ENCODE measurements around the gene IL17RB. TPM values are rescaled to one million over a fixed set of nuclear protein-coding genes. Genes with fewer than 3 reads are reported as not detected.

Gene IL17RB
- total RNA-seq, 1 experiment from 2014 or later, result not detected

DNA sequence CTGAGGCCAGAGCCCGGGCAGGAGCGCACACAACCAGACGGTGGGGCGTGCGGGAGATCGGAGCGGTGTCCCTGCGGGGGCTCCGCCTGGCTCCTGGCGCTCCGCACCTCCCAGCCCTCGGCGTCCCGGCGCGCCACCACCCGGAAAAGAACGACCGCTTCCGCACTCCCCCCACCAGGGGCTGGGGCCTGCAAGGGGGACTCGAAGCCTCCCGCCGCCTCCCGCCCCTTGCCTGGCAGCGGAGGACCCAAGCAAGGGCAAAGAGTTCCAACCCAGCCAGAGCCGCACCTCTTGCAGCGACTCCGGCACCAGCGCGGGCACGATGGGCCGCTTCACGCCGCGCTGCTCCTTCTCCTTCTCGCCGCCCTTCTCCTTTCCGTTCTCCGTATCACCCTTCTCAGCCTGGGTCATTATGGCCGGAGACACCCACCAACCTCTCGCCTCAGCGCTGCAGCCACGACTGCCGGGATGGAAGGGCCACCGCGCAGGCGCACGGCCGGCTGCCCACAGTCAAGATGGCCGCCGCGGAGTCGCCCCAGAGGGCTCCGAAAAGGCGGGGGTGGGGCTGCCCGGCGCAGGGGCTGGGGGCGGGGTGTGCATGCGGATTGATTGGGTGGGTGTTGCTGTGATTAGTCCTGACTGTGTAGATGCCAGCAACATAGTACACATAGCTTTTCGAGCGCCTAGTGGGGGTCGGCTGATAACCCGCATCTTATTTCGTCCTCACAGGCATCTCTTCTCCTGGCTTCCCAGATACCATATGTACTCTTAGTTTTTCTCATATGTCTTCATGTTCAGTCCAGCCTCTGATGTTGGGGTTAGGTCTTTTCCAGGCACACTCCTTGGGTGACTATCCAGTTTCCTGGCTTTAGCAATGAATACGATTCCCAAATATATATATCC is 35.6 kb downstream of the IL17RB start, which contains the start of gene ACTR8:
Gene ACTR8, minus strand, starts transcription at position 462 of the 903 bp plus-strand sequence. Its CDS starts 51 bp downstream, at position 411.
- peak within 1 kb of the TSS; percentile 79 for H3K27ac ChIP-seq (ENCODE audit: low read depth, low read length, poor library complexity, severe bottlenecking)
- intact Hi-C loops (cut with micrococcal nuclease; ENCODE audit: unreplicated experiment), result no loop called here
- peak; percentile 76 for DNase-seq (ENCODE audit: low spot score)
- peaks cover 5% of the 10 kb centered on the region for H3K4me1 ChIP-seq (ENCODE audit: insufficient read depth, low read length, poor library complexity, severe bottlenecking)
- ChIA-PET POLR2A (ENCODE audit: low non-redundant PET) (no interaction called here), CTCF (no interaction called here)
- peak within 1 kb of the TSS; percentile 77 for H3K4me3 ChIP-seq (ENCODE audit: low read depth, low read length, poor library complexity, severe bottlenecking)
- TF ChIP-seq EZH2 (IDR thresholded peaks at IDR 0.05; ENCODE audit: borderline replicate concordance, low read depth, low read length, poor library complexity, severe bottlenecking), result no peak
- TF ChIP-seq, protein P1, sequence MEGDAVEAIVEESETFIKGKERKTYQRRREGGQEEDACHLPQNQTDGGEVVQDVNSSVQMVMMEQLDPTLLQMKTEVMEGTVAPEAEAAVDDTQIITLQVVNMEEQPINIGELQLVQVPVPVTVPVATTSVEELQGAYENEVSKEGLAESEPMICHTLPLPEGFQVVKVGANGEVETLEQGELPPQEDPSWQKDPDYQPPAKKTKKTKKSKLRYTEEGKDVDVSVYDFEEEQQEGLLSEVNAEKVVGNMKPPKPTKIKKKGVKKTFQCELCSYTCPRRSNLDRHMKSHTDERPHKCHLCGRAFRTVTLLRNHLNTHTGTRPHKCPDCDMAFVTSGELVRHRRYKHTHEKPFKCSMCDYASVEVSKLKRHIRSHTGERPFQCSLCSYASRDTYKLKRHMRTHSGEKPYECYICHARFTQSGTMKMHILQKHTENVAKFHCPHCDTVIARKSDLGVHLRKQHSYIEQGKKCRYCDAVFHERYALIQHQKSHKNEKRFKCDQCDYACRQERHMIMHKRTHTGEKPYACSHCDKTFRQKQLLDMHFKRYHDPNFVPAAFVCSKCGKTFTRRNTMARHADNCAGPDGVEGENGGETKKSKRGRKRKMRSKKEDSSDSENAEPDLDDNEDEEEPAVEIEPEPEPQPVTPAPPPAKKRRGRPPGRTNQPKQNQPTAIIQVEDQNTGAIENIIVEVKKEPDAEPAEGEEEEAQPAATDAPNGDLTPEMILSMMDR (conservative IDR thresholded peaks at IDR 0.05; ENCODE audit: low read depth, low read length), result no peak
- no TSS peak for BruUV-seq (replicated peaks)
- no peaks in the 10 kb centered on the region for H3K9me3 ChIP-seq (ENCODE audit: low read depth, low read length, poor library complexity, severe bottlenecking)
- H3K36me3 ChIP-seq (ENCODE audit: insufficient read depth, low read length, poor library complexity, severe bottlenecking), result peaks cover 29% of the 10 kb centered on the region
- H3K27me3 ChIP-seq (replicated peaks; ENCODE audit: insufficient read depth, low read depth, low read length, poor library complexity), result no peaks in the 10 kb centered on the region

DNA sequence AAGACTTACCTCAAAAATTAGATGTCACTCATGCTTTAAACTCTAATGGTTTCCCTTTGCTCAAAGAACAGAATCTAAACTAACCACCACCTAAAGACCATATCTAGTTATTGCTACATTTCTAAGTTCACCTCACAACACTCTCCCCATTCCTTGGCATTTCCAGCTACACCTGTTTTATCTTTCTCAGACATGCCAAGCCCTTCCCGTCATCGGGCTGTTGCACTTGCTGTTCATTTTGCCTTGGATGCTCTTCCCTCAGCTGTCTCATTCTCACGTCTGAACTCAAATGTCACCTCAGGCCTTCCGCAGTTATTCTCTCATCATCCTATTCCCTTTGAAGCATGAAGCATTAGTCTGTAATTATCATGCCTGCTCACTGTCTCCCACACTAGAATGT is 36.6 kb downstream of the IL17RB start:
- H3K27me3 ChIP-seq (replicated peaks; ENCODE audit: insufficient read depth, low read depth, low read length, poor library complexity), result no peaks in the 10 kb centered on the region
- no peak for DNase-seq (ENCODE audit: low spot score)
- H3K4me1 ChIP-seq (ENCODE audit: insufficient read depth, low read length, poor library complexity, severe bottlenecking), result peaks cover 5% of the 10 kb centered on the region
- ChIA-PET POLR2A (ENCODE audit: low non-redundant PET) (no interaction called here), CTCF (no interaction called here)
- no peaks in the 10 kb centered on the region for H3K9me3 ChIP-seq (ENCODE audit: low read depth, low read length, poor library complexity, severe bottlenecking)
- TF ChIP-seq, protein P1 (conservative IDR thresholded peaks at IDR 0.05; ENCODE audit: low read depth, low read length), result no peak
- no peak for TF ChIP-seq EZH2 (IDR thresholded peaks at IDR 0.05; ENCODE audit: borderline replicate concordance, low read depth, low read length, poor library complexity, severe bottlenecking)
- no TSS peak for BruUV-seq (replicated peaks)
- H3K36me3 ChIP-seq (ENCODE audit: insufficient read depth, low read length, poor library complexity, severe bottlenecking), result peaks cover 20% of the 10 kb centered on the region
- intact Hi-C loops (cut with micrococcal nuclease; ENCODE audit: unreplicated experiment), result no loop called here
- H3K4me3 ChIP-seq (ENCODE audit: low read depth, low read length, poor library complexity, severe bottlenecking), result no peak overlapping the region
- no peak overlapping the region for H3K27ac ChIP-seq (ENCODE audit: low read depth, low read length, poor library complexity, severe bottlenecking)

DNA sequence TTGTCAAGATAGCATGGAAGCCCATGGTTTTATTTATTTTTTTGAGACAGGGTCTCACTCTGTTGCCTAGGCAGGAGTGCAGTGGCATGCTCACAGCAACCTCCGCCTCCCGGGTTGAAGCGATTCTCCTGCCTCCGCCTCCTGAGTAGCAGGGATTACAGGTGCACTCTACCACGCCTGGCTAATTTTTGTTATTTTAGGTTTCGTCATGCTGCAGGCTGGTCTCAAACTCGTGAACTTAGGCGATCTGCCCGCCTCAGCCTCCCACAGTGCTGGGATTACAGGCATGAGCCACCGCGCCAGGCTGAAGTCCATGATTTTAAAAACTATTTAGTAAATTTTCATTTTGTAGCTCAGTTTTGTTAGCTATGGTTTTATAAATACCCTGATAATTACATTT is 38.3 kb downstream of the IL17RB start:
- Histone ChIP-seq H3K27me3 (replicated peaks; ENCODE audit: insufficient read depth, low read depth, low read length, poor library complexity) (no peaks in the 10 kb centered on the region), H3K4me1 (ENCODE audit: insufficient read depth, low read length, poor library complexity, severe bottlenecking) (peaks cover 5% of the 10 kb centered on the region), H3K36me3 (ENCODE audit: insufficient read depth, low read length, poor library complexity, severe bottlenecking) (peaks cover 6% of the 10 kb centered on the region), H3K9me3 (ENCODE audit: low read depth, low read length, poor library complexity, severe bottlenecking) (no peaks in the 10 kb centered on the region), H3K27ac (ENCODE audit: low read depth, low read length, poor library complexity, severe bottlenecking) (no peak overlapping the region), H3K4me3 (ENCODE audit: low read depth, low read length, poor library complexity, severe bottlenecking) (no peak overlapping the region)
- no TSS peak for BruUV-seq (replicated peaks)
- no peak for TF ChIP-seq EZH2 (IDR thresholded peaks at IDR 0.05; ENCODE audit: borderline replicate concordance, low read depth, low read length, poor library complexity, severe bottlenecking)
- TF ChIP-seq, protein P1 (conservative IDR thresholded peaks at IDR 0.05; ENCODE audit: low read depth, low read length), result no peak
- CTCF ChIA-PET, result no interaction called here
- intact Hi-C loops (cut with micrococcal nuclease; ENCODE audit: unreplicated experiment), result no loop called here
- POLR2A ChIA-PET (ENCODE audit: low non-redundant PET), result no interaction called here
- no peak for DNase-seq (ENCODE audit: low spot score)
